C4-2B (cell line): ENCODE measurements around the gene ATG10.
"Not testable (repeated sequence)": the region's sequence is repeated elsewhere in the genome, so short reads cannot be mapped to it uniquely, and the experiment has no call there.

Experiments used
- H3K27ac ChIP-seq: fragments of 450-650 bp; 2 replicates; pipeline ENCODE4 v1.5.1; 2017
- ZFX ChIP-seq: fragments of 450-650 bp; IDR thresholded peaks from 2 replicates; pipeline ENCODE4 v1.6.1; 2017
- TF ChIP-seq, protein P1 (sequence below): fragments of 450-650 bp; conservative IDR thresholded peaks from 2 replicates; pipeline ENCODE4 v1.5.1; 2017; ENCODE audit warnings: mild to moderate bottlenecking

ATG10 gene

DNA sequence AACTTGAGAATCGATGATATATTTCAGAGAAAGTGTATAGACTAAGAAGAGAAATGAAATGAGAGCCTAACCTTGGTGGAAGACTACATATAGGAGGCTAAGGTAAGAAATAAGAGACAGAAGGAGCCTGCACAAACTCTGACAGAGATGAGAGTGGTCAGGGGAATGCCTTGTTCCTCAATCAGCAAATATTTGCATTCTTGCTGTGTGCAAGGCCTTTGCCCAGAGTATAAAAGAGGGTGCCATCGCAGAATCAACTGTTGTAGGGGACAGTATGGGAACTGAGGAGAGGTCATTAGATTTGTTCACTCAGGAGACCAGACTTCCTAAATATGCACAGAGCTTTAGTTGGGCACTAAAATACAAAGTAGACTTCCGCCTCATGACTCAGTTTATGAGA, 137.2 kb downstream of the ATG10 start:
- no peak for TF ChIP-seq ZFX
- H3K27ac ChIP-seq: no peak overlapping the region

DNA sequence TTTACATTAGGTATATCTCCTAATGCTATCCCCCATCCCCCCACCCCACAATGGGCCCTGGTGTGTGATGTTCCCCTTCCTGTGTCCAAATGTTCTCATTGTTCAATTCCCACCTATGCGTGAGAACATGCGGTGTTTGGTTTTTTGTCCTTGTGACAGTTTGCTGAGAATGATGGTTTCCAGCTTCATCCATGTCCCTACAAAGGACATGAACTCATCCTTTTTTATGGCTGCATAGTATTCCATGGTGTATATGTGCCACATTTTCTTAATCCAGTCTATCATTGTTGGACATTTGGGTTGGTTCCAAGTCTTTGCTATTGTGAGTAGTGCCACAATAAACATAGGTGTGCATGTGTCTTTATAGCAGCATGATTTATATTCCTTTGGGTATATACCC, 138.1 kb downstream of the ATG10 start:
- not testable (repeated sequence) for H3K27ac ChIP-seq

DNA sequence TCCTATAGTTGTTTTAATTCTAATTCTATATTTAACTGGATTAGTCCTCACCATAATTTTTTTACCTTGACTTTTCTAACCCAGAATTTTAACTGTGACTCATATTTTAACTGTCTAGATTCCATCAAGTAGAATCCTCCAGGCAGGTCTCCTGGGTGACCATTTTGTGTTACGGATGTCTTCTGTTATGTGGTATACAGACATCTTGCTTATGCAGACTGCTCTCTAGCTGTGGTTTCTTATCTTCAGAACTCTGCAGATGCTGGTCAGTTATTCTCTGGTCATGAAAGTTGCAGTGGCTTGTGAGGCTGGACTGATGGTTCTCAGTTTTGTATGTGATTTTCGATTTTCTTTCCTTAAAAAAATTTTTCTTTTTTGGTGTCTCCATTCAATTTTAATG, 139.4 kb downstream of the ATG10 start:
- TF ChIP-seq ZFX: no peak
- TF ChIP-seq, protein P1, sequence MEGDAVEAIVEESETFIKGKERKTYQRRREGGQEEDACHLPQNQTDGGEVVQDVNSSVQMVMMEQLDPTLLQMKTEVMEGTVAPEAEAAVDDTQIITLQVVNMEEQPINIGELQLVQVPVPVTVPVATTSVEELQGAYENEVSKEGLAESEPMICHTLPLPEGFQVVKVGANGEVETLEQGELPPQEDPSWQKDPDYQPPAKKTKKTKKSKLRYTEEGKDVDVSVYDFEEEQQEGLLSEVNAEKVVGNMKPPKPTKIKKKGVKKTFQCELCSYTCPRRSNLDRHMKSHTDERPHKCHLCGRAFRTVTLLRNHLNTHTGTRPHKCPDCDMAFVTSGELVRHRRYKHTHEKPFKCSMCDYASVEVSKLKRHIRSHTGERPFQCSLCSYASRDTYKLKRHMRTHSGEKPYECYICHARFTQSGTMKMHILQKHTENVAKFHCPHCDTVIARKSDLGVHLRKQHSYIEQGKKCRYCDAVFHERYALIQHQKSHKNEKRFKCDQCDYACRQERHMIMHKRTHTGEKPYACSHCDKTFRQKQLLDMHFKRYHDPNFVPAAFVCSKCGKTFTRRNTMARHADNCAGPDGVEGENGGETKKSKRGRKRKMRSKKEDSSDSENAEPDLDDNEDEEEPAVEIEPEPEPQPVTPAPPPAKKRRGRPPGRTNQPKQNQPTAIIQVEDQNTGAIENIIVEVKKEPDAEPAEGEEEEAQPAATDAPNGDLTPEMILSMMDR: no peak
- no peak overlapping the region for H3K27ac ChIP-seq

DNA sequence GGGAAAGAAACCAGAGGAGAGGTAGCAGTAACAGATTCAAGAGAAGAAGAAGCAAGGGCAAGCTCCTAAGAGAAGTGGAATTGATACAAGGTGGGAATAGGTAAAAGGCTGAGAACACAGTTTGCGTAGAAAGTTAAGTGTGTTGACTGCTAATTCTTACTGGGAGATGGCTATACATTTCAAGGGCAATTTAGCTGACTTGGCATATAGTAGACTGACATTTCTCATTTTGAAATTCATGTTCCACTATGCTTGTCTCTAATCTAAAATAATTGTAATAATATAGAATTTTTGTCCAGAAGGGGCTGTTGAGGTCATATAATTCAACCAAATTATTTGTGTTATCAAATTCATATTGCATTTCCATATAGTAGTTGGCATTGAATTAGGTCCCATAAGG, 144.0 kb downstream of the ATG10 start:
- no peak overlapping the region for H3K27ac ChIP-seq
- TF ChIP-seq ZFX: no peak
- TF ChIP-seq, protein P1: no peak

DNA sequence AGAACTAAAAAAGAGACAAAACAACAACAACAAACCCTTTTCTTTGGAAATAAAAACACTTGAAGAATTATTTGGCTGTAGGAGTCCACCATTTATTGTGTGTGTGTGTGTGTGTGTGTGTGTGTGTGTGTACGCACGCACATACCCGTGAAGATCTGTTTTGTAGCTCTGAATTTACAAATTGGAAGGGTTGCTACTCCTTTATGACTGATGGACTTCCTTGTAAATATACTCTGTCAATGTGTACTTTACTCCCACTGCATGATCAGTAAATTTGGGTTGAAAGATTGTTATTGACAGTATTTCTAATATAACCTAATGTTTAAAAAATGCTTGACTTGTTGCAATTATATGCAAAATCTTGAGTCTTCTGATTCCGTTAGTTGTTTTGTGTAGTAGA, 148.1 kb downstream of the ATG10 start:
- no peak for TF ChIP-seq ZFX
- H3K27ac ChIP-seq: no peak overlapping the region

DNA sequence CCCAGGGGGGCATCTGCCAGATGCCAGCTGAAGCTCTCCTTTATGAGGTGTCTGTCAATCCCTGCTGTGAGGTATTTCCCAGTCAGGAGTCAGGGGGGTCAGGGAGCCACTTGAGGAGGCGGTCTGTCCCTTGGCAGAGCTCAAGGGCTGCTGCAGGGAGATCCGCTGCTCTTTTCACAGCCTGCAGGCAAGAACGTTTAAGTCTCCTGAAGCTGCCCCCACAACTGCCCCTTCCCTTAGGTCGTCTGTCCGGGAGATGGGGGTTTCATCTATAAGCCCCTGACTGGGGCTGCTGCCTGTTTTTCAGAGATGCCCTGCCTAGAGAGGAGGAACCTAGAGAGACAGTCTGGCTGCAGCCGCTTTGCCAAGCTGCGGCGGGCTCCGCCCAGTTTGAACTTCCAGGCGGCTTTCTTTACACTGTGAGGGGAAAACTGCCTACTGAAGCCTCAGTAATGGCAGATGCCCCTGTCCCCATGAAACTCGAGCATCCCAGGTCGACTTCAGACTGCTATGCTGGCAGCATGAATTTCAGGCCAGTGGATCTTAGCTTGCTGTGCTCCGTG, 158.0 kb downstream of the ATG10 start:
- TF ChIP-seq ZFX: no peak
- TF ChIP-seq, protein P1: no peak
- no peak overlapping the region for H3K27ac ChIP-seq

DNA sequence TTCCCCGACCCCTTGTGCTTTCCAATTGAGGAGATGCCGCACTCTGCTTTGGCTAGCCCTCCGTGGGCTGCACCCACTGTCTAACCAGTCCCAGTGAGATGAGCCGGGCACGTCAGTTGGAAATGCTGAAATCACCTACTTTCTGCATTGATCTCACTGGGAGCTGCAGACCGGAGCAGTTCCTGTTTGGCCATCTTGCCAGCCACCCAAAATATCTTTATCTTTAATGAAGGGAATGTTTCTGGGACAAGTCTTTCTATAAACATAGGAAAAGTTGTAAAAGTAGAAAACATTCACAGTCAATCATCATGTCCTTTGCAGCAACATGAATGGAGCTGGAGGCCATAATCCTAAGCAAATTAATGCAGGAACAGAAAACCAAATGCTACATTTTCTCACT, 158.8 kb downstream of the ATG10 start:
- TF ChIP-seq, protein P1: no peak
- no peak for TF ChIP-seq ZFX

DNA sequence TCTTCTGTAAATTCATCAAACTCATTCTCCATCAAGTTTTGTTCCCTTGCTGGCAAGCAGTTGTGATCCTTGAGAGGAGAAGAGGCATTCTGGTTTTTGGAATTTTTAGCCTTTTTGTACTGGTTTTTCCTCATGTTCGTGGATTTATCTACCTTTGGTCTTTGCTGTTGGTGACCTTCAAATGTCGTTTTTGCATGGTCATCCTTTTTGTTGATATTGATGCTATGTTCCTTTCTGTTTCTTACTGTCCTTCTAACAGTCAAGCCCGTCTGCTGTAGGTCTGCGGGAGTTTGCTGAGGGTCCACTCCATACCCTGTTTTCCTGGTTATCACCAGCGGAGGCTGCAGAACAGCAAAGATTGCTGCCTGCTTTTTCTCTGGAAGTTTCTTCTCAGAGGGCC, 165.4 kb downstream of the ATG10 start:
- TF ChIP-seq, protein P1: no peak
- TF ChIP-seq ZFX: no peak
- no peak overlapping the region for H3K27ac ChIP-seq

More for the DNA sequence above, 158.8 kb downstream of the ATG10 start:
- no peak overlapping the region for H3K27ac ChIP-seq

DNA sequence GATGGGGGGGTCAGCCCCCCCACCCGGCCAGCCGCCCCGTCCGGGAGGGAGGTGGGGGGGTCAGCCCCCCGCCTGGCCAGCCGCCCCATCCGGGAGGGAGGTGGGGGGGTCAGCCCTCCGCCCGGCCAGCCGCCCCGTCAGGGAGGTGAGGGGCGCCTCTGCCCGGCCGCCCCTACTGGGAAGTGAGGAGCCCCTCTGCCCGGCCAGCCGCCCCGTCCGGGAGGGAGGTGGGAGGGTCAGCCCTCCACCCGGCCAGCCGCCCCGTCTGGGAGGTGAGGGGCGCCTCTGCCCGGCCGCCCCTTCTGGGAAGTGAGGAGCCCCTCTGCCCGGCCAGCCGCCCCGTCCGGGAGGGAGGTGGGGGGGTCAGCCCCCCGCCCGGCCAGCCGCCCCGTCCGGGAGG, 168.0 kb downstream of the ATG10 start:
- H3K27ac ChIP-seq: not testable (repeated sequence)

DNA sequence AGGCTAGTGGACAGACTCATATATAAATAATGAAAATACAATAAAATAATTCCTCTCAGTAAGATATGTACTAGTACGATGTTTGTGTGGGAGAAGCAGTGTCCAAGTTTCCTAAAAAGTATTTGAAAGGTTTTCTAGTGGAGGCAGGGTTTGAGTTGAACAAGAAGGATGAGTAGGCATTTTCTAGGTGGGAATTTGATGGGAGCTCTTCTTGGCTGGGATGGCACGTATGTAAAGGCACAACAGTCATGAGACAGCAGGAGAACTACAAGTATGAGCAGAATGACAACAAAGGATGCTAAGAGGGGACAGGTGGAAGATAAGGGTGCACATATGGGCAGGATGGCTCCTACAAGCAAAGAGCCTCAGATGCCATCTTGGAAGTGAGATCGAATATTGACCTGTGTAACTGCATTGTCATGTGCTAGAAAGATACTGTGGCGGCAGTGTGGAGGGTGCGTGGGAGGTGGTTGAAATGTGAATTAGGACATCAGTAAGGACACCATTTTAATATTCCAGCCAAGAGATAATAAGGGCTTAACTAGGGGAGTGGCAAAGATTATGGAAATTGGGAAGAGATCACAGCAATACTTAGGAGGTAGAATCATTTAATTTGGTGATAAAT, 170.5 kb downstream of the ATG10 start:
- no peak for TF ChIP-seq ZFX
- TF ChIP-seq, protein P1: no peak
- no peak overlapping the region for H3K27ac ChIP-seq
